HL-60 (cell line): Measurements from ENCODE around the gene UBE2L5.

ENCODE experiments used
- DNase-seq, 2 experiments: peaks; one replicate each; pipeline ENCODE4 v3.0.0-alpha.2; 2010 to 2020; ENCODE audit warnings: low read depth in 1 of 2, low spot score in 1 of 2
- H3K27ac ChIP-seq: fragments of 250-450 bp; sonication (Bioruptor Pico); replicated peaks from 2 replicates; pipeline ENCODE4 v1.5.1; 2020; ENCODE audit warnings: mild to moderate bottlenecking, moderate library complexity
- H3K27me3 ChIP-seq: fragments of 250-450 bp; sonication (Bioruptor Pico); 2 replicates; pipeline ENCODE4 v1.5.1; 2021; ENCODE audit warnings: mild to moderate bottlenecking, moderate library complexity; ENCODE audit not compliant: insufficient read depth, poor library complexity, severe bottlenecking
- H3K4me3 ChIP-seq: replicated peaks from 2 replicates; pipeline ENCODE4 v1.5.1; 2011; ENCODE audit warnings: mild to moderate bottlenecking, control low read depth, low read length; ENCODE audit not compliant: insufficient read depth
- CTCF ChIP-seq: IDR thresholded peaks from one replicate; pipeline ENCODE4 v1.5.1; 2011; ENCODE audit warnings: low read length, control low read depth, inconsistent platforms; ENCODE audit not compliant: insufficient read depth
- GABPA ChIP-seq: IDR thresholded peaks from 2 replicates; pipeline ENCODE4 v1.6.1; 2012; ENCODE audit warnings: low read depth
- POLR2AphosphoS5 ChIP-seq: IDR thresholded peaks from 2 replicates; pipeline ENCODE4 v1.6.1; 2012; ENCODE audit warnings: low read depth
- REST ChIP-seq: IDR thresholded peaks from 2 replicates; pipeline ENCODE4 v1.6.1; 2012; ENCODE audit warnings: low read depth; ENCODE audit not compliant: insufficient replicate concordance
- SPI1 ChIP-seq: IDR thresholded peaks from 2 replicates; pipeline ENCODE4 v1.6.1; 2012; ENCODE audit warnings: low read depth, mild to moderate bottlenecking, borderline replicate concordance

UBE2L5 gene

GRCh38 chr13:30404207-30404606, 18.1 kb upstream of the UBE2L5 start:
- H3K27me3 ChIP-seq: no peaks in the 10 kb centered on the region
- DNase-seq: no peak
- no peak overlapping the region for H3K27ac ChIP-seq
- H3K4me3 ChIP-seq: no peak overlapping the region
- TF ChIP-seq CTCF (no peak), GABPA (no peak), REST (no peak), SPI1 (no peak), POLR2AphosphoS5 (no peak)

- TF ChIP-seq SPI1 (no peak), CTCF (no peak), POLR2AphosphoS5 (no peak)
- no peak for DNase-seq
- no peaks in the 10 kb centered on the region for H3K27me3 ChIP-seq
- no peak overlapping the region for H3K4me3 ChIP-seq
- no peak overlapping the region for H3K27ac ChIP-seq
Measured at GRCh38 chr13:30406779-30407416, 15.4 kb upstream of the UBE2L5 start.

GRCh38 chr13:30408319-30409101, 13.8 kb upstream of the UBE2L5 start:
- DNase-seq: peak; percentile 84 to 99
- TF ChIP-seq CTCF (peak; percentile 62), GABPA (no peak), REST (peak; percentile 54), SPI1 (no peak), POLR2AphosphoS5 (peak; percentile 68)
- Histone ChIP-seq H3K27ac (peak overlapping the region; percentile 95), H3K27me3 (no peaks in the 10 kb centered on the region), H3K4me3 (peak overlapping the region; percentile 23)
